ENCODE measurements around the gene TPPP. TPM values are rescaled to one million over a fixed set of nuclear protein-coding genes. Genes with fewer than 3 reads are reported as not detected.
A peak's percentile ranks its signal among the peaks of the same experiment; 100 is the strongest.

The TPPP gene
- total RNA-seq, 1 experiment from 2014 or later: 0.31 TPM

GRCh38 chr5:666816-667498, 26.2 kb downstream of the TPPP start:
- no peaks in the 10 kb centered on the region for H3K27me3 ChIP-seq (ENCODE audit: control insufficient read depth, insufficient read depth, low read length)
- peaks cover 2% of the 10 kb centered on the region for H3K36me3 ChIP-seq (replicated peaks; ENCODE audit: control insufficient read depth, insufficient read depth, low read length)
- no peak for DNase-seq
- H3K4me3 ChIP-seq (ENCODE audit: insufficient read depth, low read depth, low read length): no peak overlapping the region

GRCh38 chr5:665956-666711, 27.0 kb downstream of the TPPP start:
- Histone ChIP-seq H3K4me3 (ENCODE audit: insufficient read depth, low read depth, low read length) (no peak overlapping the region), H3K27me3 (ENCODE audit: control insufficient read depth, insufficient read depth, low read length) (no peaks in the 10 kb centered on the region), H3K36me3 (replicated peaks; ENCODE audit: control insufficient read depth, insufficient read depth, low read length) (peaks cover 2% of the 10 kb centered on the region)
- no peak for DNase-seq

GRCh38 chr5:665541-665955, 27.6 kb downstream of the TPPP start:
- H3K4me3 ChIP-seq (ENCODE audit: insufficient read depth, low read depth, low read length): no peak overlapping the region
- peaks cover 2% of the 10 kb centered on the region for H3K36me3 ChIP-seq (replicated peaks; ENCODE audit: control insufficient read depth, insufficient read depth, low read length)
- peak; percentile 96 for DNase-seq
- no peaks in the 10 kb centered on the region for H3K27me3 ChIP-seq (ENCODE audit: control insufficient read depth, insufficient read depth, low read length)

- Histone ChIP-seq H3K27me3 (ENCODE audit: control insufficient read depth, insufficient read depth, low read length) (no peaks in the 10 kb centered on the region), H3K36me3 (replicated peaks; ENCODE audit: control insufficient read depth, insufficient read depth, low read length) (peaks cover 5% of the 10 kb centered on the region), H3K4me3 (ENCODE audit: insufficient read depth, low read depth, low read length) (no peak overlapping the region)
- DNase-seq: no peak
Observed at GRCh38 chr5:664994-665360, 28.2 kb downstream of the TPPP start.

GRCh38 chr5:664343-664993, 28.7 kb downstream of the TPPP start:
- Histone ChIP-seq H3K27me3 (ENCODE audit: control insufficient read depth, insufficient read depth, low read length) (no peaks in the 10 kb centered on the region), H3K4me3 (ENCODE audit: insufficient read depth, low read depth, low read length) (no peak overlapping the region), H3K36me3 (replicated peaks; ENCODE audit: control insufficient read depth, insufficient read depth, low read length) (peaks cover 5% of the 10 kb centered on the region)
- no peak for DNase-seq

- H3K27me3 ChIP-seq (ENCODE audit: control insufficient read depth, insufficient read depth, low read length): no peaks in the 10 kb centered on the region
- no peak overlapping the region for H3K4me3 ChIP-seq (ENCODE audit: insufficient read depth, low read depth, low read length)
Observed at GRCh38 chr5:663436-664342, 29.5 kb downstream of the TPPP start.

GRCh38 chr5:662751-663435, 30.3 kb downstream of the TPPP start:
- Histone ChIP-seq H3K4me3 (ENCODE audit: insufficient read depth, low read depth, low read length) (no peak overlapping the region), H3K27me3 (ENCODE audit: control insufficient read depth, insufficient read depth, low read length) (no peaks in the 10 kb centered on the region), H3K36me3 (replicated peaks; ENCODE audit: control insufficient read depth, insufficient read depth, low read length) (peaks cover 7% of the 10 kb centered on the region)
- DNase-seq: no peak

More at GRCh38 chr5:663436-664342, 29.5 kb downstream of the TPPP start:
- DNase-seq: no peak
- peaks cover 5% of the 10 kb centered on the region for H3K36me3 ChIP-seq (replicated peaks; ENCODE audit: control insufficient read depth, insufficient read depth, low read length)

- H3K27me3 ChIP-seq (ENCODE audit: control insufficient read depth, insufficient read depth, low read length): no peaks in the 10 kb centered on the region
- DNase-seq: no peak
- H3K36me3 ChIP-seq (replicated peaks; ENCODE audit: control insufficient read depth, insufficient read depth, low read length): peaks cover 7% of the 10 kb centered on the region
- no peak overlapping the region for H3K4me3 ChIP-seq (ENCODE audit: insufficient read depth, low read depth, low read length)
Observed at GRCh38 chr5:661891-662750, 31.0 kb downstream of the TPPP start.

GRCh38 chr5:660491-661030, 32.6 kb downstream of the TPPP start:
- Histone ChIP-seq H3K36me3 (replicated peaks; ENCODE audit: control insufficient read depth, insufficient read depth, low read length) (peaks cover 5% of the 10 kb centered on the region), H3K27me3 (ENCODE audit: control insufficient read depth, insufficient read depth, low read length) (no peaks in the 10 kb centered on the region), H3K4me3 (ENCODE audit: insufficient read depth, low read depth, low read length) (no peak overlapping the region)
- DNase-seq: no peak

GRCh38 chr5:659496-660263, 33.5 kb downstream of the TPPP start:
- Histone ChIP-seq H3K27me3 (ENCODE audit: control insufficient read depth, insufficient read depth, low read length) (no peaks in the 10 kb centered on the region), H3K36me3 (replicated peaks; ENCODE audit: control insufficient read depth, insufficient read depth, low read length) (peaks cover 5% of the 10 kb centered on the region), H3K4me3 (ENCODE audit: insufficient read depth, low read depth, low read length) (no peak overlapping the region)
- DNase-seq: no peak

GRCh38 chr5:658103-658502, 35.0 kb downstream of the TPPP start:
- Histone ChIP-seq H3K4me3 (ENCODE audit: insufficient read depth, low read depth, low read length) (no peak overlapping the region), H3K27me3 (ENCODE audit: control insufficient read depth, insufficient read depth, low read length) (no peaks in the 10 kb centered on the region), H3K36me3 (replicated peaks; ENCODE audit: control insufficient read depth, insufficient read depth, low read length) (peaks cover 8% of the 10 kb centered on the region)
- DNase-seq: no peak

GRCh38 chr5:657570-657969, 35.6 kb downstream of the TPPP start:
- H3K36me3 ChIP-seq (replicated peaks; ENCODE audit: control insufficient read depth, insufficient read depth, low read length): peaks cover 10% of the 10 kb centered on the region
- H3K27me3 ChIP-seq (ENCODE audit: control insufficient read depth, insufficient read depth, low read length): no peaks in the 10 kb centered on the region
- H3K4me3 ChIP-seq (ENCODE audit: insufficient read depth, low read depth, low read length): no peak overlapping the region
- no peak for DNase-seq

Data from H7 (cell line).